ENCODE results near the gene MARS1. TPM values are rescaled to one million over a fixed set of nuclear protein-coding genes. Genes with fewer than 3 reads are reported as not detected.

Gene MARS1
- total RNA-seq, 4 donors from 2014 or later, result 37.7 to 81.1 (median 42.0) TPM

GRCh38 chr12:57533108-57533507, 45.2 kb downstream of the MARS1 start:
- intact Hi-C loops (cut with DNase I; ENCODE audit: low total_unique reads) (no loop called here), in situ Hi-C loops (cut with MboI; ENCODE audit: low sequenced_read_pairs in 4 of 4) (no loop called here)
- Histone ChIP-seq H3K4me1 (no peaks in the 10 kb centered on the region), H3K4me3 (no peak overlapping the region), H3K27me3 (no peaks in the 10 kb centered on the region), H3K36me3 (peaks cover 2 to 79% of the 10 kb centered on the region in 2 donors), H3K27ac (no peak overlapping the region), H3K9me3 (no peaks in the 10 kb centered on the region)
- no peak for DNase-seq
- ATAC-seq, result no peak
- TF ChIP-seq CTCF (IDR thresholded peaks at IDR 0.05 in 4 of 5, conservative IDR thresholded peaks at IDR 0.05 in 1 of 5) (no peak), POLR2A (IDR thresholded peaks at IDR 0.05) (no peak)

DNA sequence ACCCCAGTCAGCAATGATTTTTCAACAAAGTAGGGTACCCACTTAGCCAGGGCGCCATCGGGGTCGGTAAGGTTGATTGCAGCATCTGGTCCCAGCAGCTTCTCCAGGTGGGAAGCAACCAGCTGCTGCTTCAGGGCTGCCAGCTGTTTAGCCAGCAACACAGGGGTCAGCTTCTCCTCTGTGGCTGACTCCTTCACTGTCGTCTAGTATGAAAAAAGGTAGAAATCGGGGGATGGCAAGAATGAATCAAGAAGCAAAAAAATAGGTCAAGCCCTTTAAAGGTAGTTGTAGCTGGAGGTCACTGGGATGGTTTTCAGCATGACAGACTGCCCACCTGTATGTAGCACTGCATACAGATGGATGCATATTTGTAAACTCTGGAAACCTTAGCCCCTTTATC, 46.4 kb downstream of the MARS1 start:
- peaks cover 2 to 79% of the 10 kb centered on the region in 2 donors for H3K36me3 ChIP-seq
- in situ Hi-C loops (cut with MboI; ENCODE audit: low sequenced_read_pairs in 4 of 4), result no loop called here
- no peak for ATAC-seq
- intact Hi-C loops (cut with DNase I; ENCODE audit: low total_unique reads), result no loop called here
- H3K27ac ChIP-seq, result no peak overlapping the region
- no peak for TF ChIP-seq POLR2A (IDR thresholded peaks at IDR 0.05)
- no peak for TF ChIP-seq CTCF (IDR thresholded peaks at IDR 0.05 in 4 of 5, conservative IDR thresholded peaks at IDR 0.05 in 1 of 5)
- H3K27me3 ChIP-seq, result no peaks in the 10 kb centered on the region
- no peaks in the 10 kb centered on the region for H3K9me3 ChIP-seq
- no peak overlapping the region for H3K4me3 ChIP-seq
- no peaks in the 10 kb centered on the region for H3K4me1 ChIP-seq
- no peak for DNase-seq

- peaks cover 2 to 80% of the 10 kb centered on the region in 2 donors for H3K36me3 ChIP-seq
- H3K4me3 ChIP-seq, result no peak overlapping the region
- in situ Hi-C loops (cut with MboI; ENCODE audit: low sequenced_read_pairs in 4 of 4), result no loop called here
- no peak for TF ChIP-seq POLR2A (IDR thresholded peaks at IDR 0.05)
- no peak for TF ChIP-seq CTCF (IDR thresholded peaks at IDR 0.05 in 4 of 5, conservative IDR thresholded peaks at IDR 0.05 in 1 of 5)
- DNase-seq, result no peak
- H3K27ac ChIP-seq, result no peak overlapping the region
- no peaks in the 10 kb centered on the region for H3K9me3 ChIP-seq
- ATAC-seq, result no peak
- H3K27me3 ChIP-seq, result no peaks in the 10 kb centered on the region
- intact Hi-C loops (cut with DNase I; ENCODE audit: low total_unique reads), result no loop called here
- no peaks in the 10 kb centered on the region for H3K4me1 ChIP-seq
These were observed 47.2 kb downstream of the MARS1 start for GRCh38 chr12:57534991-57535543.

GRCh38 chr12:57535764-57536596, 48.1 kb downstream of the MARS1 start:
- DNase-seq, result no peak
- Histone ChIP-seq H3K4me1 (no peaks in the 10 kb centered on the region), H3K9me3 (no peaks in the 10 kb centered on the region), H3K4me3 (no peak overlapping the region), H3K27ac (no peak overlapping the region), H3K36me3 (peaks cover 2 to 75% of the 10 kb centered on the region in 2 donors), H3K27me3 (no peaks in the 10 kb centered on the region)
- in situ Hi-C loops (cut with MboI; ENCODE audit: low sequenced_read_pairs in 4 of 4) (no loop called here), intact Hi-C loops (cut with DNase I; ENCODE audit: low total_unique reads) (no loop called here)
- no peak for ATAC-seq
- no peak for TF ChIP-seq POLR2A (IDR thresholded peaks at IDR 0.05)
- no peak for TF ChIP-seq CTCF (IDR thresholded peaks at IDR 0.05 in 4 of 5, conservative IDR thresholded peaks at IDR 0.05 in 1 of 5)

Data from gastrocnemius medialis (tissue), 4 donors.